Liver (tissue), 9 donors: ENCODE measurements around the gene EPB41L2. TPM values are rescaled to one million over a fixed set of nuclear protein-coding genes. Genes with fewer than 3 reads are reported as not detected.
"Not testable (repeated sequence)": the region's sequence is repeated elsewhere in the genome, so short reads cannot be mapped to it uniquely, and the experiment has no call there.

Experiments used
- DNase-seq: peaks from one replicate; pipeline ENCODE4 v3.0.0-alpha.2; 2017; ENCODE audit warnings: low spot score
- H3K27ac ChIP-seq, 2 donors: one replicate each; pipeline ENCODE4 v1.7.0; 2013; ENCODE audit warnings: inconsistent platforms in 2 of 2, low read length in 2 of 2, control low read depth in 1 of 2, low read depth in 1 of 2, mild to moderate bottlenecking in 1 of 2
- H3K27me3 ChIP-seq, 4 donors: one replicate each; pipeline versions ENCODE4 v1.6.1 to v1.7.0; 2013; ENCODE audit warnings: low read length in 3 of 4, inconsistent platforms in 1 of 4, mild to moderate bottlenecking in 1 of 4, moderate library complexity in 1 of 4; ENCODE audit not compliant: control insufficient read depth in 4 of 4, insufficient read depth in 4 of 4
- H3K36me3 ChIP-seq, 4 donors: one replicate each; pipeline versions ENCODE4 v1.6.1 to v1.7.0; 2013; ENCODE audit warnings: low read length in 3 of 4, mild to moderate bottlenecking in 3 of 4, low read depth in 1 of 4, moderate library complexity in 1 of 4; ENCODE audit not compliant: control insufficient read depth in 4 of 4, insufficient read depth in 3 of 4
- H3K4me1 ChIP-seq, 4 donors: one replicate each; pipeline versions ENCODE4 v1.6.1 to v1.7.0; 2013; ENCODE audit warnings: low read length in 3 of 4, mild to moderate bottlenecking in 3 of 4, moderate library complexity in 1 of 4; ENCODE audit not compliant: control insufficient read depth in 4 of 4, insufficient read depth in 4 of 4
- H3K4me3 ChIP-seq, 3 donors: one replicate each; pipeline versions ENCODE4 v1.6.1 to v1.7.0; 2013; ENCODE audit warnings: low read length in 3 of 3, control low read depth in 1 of 3, low read depth in 1 of 3, mild to moderate bottlenecking in 1 of 3
- H3K9ac ChIP-seq, 2 donors: one replicate each; pipeline ENCODE4 v1.7.0; 2013; ENCODE audit warnings: low read length in 2 of 2, mild to moderate bottlenecking in 2 of 2, moderate library complexity in 2 of 2, control low read depth in 1 of 2, low read depth in 1 of 2
- H3K9me3 ChIP-seq, 4 donors: one replicate each; pipeline versions ENCODE4 v1.6.1 to v1.7.0; 2013; ENCODE audit warnings: low read length in 3 of 4; ENCODE audit not compliant: control insufficient read depth in 4 of 4
- CTCF ChIP-seq: fragments of 150-350 bp; IDR thresholded peaks from 2 replicates; pipeline ENCODE4 v1.5.1; 2017; ENCODE audit warnings: improper control_type of control experiment, low read depth, low read length; ENCODE audit not compliant: missing input control
- EGR1 ChIP-seq, 2 donors: IDR thresholded peaks; 2 replicates each; pipeline ENCODE4 v1.6.1; 2016 to 2018; ENCODE audit warnings: antibody characterized with exemption in 2 of 2, low read depth in 2 of 2
- FOXA1 ChIP-seq: IDR thresholded peaks from 2 replicates; pipeline ENCODE4 v1.6.1; 2016; ENCODE audit warnings: antibody characterized with exemption
- FOXA2 ChIP-seq: IDR thresholded peaks from 2 replicates; pipeline ENCODE4 v1.6.1; 2016; ENCODE audit warnings: antibody characterized with exemption
- GABPA ChIP-seq, 2 donors: IDR thresholded peaks in 1 of 2; conservative IDR thresholded peaks in 1 of 2; 2 replicates each; pipeline ENCODE4 v1.6.1; 2016; ENCODE audit warnings: antibody characterized with exemption in 2 of 2, mild to moderate bottlenecking in 1 of 2, moderate library complexity in 1 of 2
- HNF4A ChIP-seq, 2 donors: conservative IDR thresholded peaks; 2 replicates each; pipeline ENCODE4 v1.6.1; 2016; ENCODE audit warnings: antibody characterized with exemption in 2 of 2, mild to moderate bottlenecking in 2 of 2
- HNF4G ChIP-seq: IDR thresholded peaks from 2 replicates; pipeline ENCODE4 v1.6.1; 2016; ENCODE audit warnings: antibody characterized with exemption
- JUND ChIP-seq, 2 donors: IDR thresholded peaks; 2 replicates each; pipeline ENCODE4 v1.6.1; 2016; ENCODE audit warnings: antibody characterized with exemption in 2 of 2
- MAX ChIP-seq: IDR thresholded peaks from 2 replicates; pipeline ENCODE4 v1.6.1; 2016; ENCODE audit warnings: antibody characterized with exemption
- NR2F2 ChIP-seq: IDR thresholded peaks from 2 replicates; pipeline ENCODE4 v1.6.1; 2016; ENCODE audit warnings: antibody characterized with exemption
- RAD21 ChIP-seq, 2 donors: IDR thresholded peaks; 2 replicates each; pipeline ENCODE4 v1.6.1; 2016; ENCODE audit warnings: antibody characterized with exemption in 2 of 2, mild to moderate bottlenecking in 2 of 2
- REST ChIP-seq: IDR thresholded peaks from 2 replicates; pipeline ENCODE4 v1.6.1; 2016; ENCODE audit warnings: antibody characterized with exemption, mild to moderate bottlenecking
- RXRA ChIP-seq, 2 donors: IDR thresholded peaks; 2 replicates each; pipeline ENCODE4 v1.6.1; 2017 to 2018; ENCODE audit warnings: antibody characterized with exemption in 2 of 2, mild to moderate bottlenecking in 1 of 2
- SP1 ChIP-seq: IDR thresholded peaks from 2 replicates; pipeline ENCODE4 v1.6.1; 2018; ENCODE audit warnings: antibody characterized with exemption, mild to moderate bottlenecking
- TAF1 ChIP-seq: conservative IDR thresholded peaks from 2 replicates; pipeline ENCODE4 v1.6.1; 2016; ENCODE audit warnings: antibody characterized with exemption, mild to moderate bottlenecking
- YY1 ChIP-seq: IDR thresholded peaks from 2 replicates; pipeline ENCODE4 v1.6.1; 2016; ENCODE audit warnings: antibody characterized with exemption, mild to moderate bottlenecking
- WGBS: extraction: QIAGEN DNeasy Blood & Tissue Kit; methylation state at CpG from one replicate; pipeline ENCODE4 v1.1.7; 2013; 5-methylcytosine and 5-hydroxymethylcytosine counted together
- polyA plus RNA-seq, 2 donors: library from polyadenylated mRNA; stranded (reverse) in 1 of 2; unstranded in 1 of 2; fragments of 200-250 nt in 1 of 2; fragments of >200 nt in 1 of 2; fragmentation: Nextera tagmentation in 1 of 2; extraction: Ambion mirVana in 1 of 2; gene quantifications; one replicate each; pipeline versions ENCODE4 v1.2.1 to v1.2.3, GENCODE V29; 2013 to 2015
- total RNA-seq, 2 donors: library from RNA; depleted of rRNA; stranded (reverse); fragments of >200 nt; gene quantifications; one replicate each; pipeline ENCODE4 v1.2.3, GENCODE V29; 2014
- TF ChIP-seq, protein P1 (sequence below): IDR thresholded peaks from 2 replicates; pipeline ENCODE4 v1.6.1; 2016; ENCODE audit warnings: antibody characterized with exemption
- TF ChIP-seq, protein P2 (sequence below): IDR thresholded peaks from 2 replicates; pipeline ENCODE4 v1.6.1; 2016; ENCODE audit warnings: antibody characterized with exemption
- donor health status: healthy.
- donor health status: healthy.
- donor health status: healthy.
- donor health status: healthy.
- donor health status: healthy.

The EPB41L2 gene
- total and polyA plus RNA-seq, 4 donors, result 10.0 to 43.3 (median 18.7) TPM

DNA sequence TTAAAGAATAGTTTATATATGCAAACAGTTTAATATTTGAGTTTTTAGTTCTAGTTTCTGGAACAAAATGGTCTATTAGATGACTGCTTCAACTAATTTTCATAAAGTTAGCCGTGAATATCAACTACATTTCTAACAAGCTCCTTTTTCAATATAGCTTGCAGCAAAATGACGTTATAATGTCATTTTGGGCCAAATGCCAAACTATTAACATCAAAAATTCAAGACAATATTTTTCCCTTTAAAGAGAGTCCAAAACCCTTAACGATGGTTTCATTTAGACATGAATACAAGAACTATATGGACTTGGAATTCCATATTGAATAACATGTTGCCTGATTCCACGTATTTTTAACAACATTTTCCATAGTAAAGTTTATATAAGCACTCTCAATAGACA is 144.9 kb downstream of the EPB41L2 start:
- no peaks in the 10 kb centered on the region for H3K4me1 ChIP-seq
- WGBS, result 80% methylated on average over 4 of the region's 4 CpGs
- H3K27me3 ChIP-seq, result no peaks in the 10 kb centered on the region
- H3K4me3 ChIP-seq, result no peak overlapping the region
- no peak overlapping the region for H3K9ac ChIP-seq
- no peak overlapping the region for H3K27ac ChIP-seq
- H3K36me3 ChIP-seq, result no peaks in the 10 kb centered on the region
- H3K9me3 ChIP-seq, result no peaks in the 10 kb centered on the region
- no peak for DNase-seq
- TF ChIP-seq EGR1 (IDR thresholded peaks at IDR 0.05; ENCODE audit: low read depth in 2 of 2) (no peak), HNF4G (no peak), FOXA2 (no peak), SP1 (no peak), RAD21 (IDR thresholded peaks at IDR 0.05) (no peak), FOXA1 (no peak), TAF1 (no peak), REST (no peak), YY1 (no peak), HNF4A (conservative IDR thresholded peaks at IDR 0.05) (no peak), JUND (IDR thresholded peaks at IDR 0.05) (no peak), RXRA (IDR thresholded peaks at IDR 0.05) (no peak), NR2F2 (no peak), MAX (no peak), CTCF (no peak), GABPA (IDR thresholded peaks at IDR 0.05 in 1 of 2, conservative IDR thresholded peaks at IDR 0.05 in 1 of 2) (no peak)
- TF ChIP-seq, protein P1, sequence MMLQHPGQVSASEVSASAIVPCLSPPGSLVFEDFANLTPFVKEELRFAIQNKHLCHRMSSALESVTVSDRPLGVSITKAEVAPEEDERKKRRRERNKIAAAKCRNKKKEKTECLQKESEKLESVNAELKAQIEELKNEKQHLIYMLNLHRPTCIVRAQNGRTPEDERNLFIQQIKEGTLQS, result no peak
- TF ChIP-seq, protein P2, sequence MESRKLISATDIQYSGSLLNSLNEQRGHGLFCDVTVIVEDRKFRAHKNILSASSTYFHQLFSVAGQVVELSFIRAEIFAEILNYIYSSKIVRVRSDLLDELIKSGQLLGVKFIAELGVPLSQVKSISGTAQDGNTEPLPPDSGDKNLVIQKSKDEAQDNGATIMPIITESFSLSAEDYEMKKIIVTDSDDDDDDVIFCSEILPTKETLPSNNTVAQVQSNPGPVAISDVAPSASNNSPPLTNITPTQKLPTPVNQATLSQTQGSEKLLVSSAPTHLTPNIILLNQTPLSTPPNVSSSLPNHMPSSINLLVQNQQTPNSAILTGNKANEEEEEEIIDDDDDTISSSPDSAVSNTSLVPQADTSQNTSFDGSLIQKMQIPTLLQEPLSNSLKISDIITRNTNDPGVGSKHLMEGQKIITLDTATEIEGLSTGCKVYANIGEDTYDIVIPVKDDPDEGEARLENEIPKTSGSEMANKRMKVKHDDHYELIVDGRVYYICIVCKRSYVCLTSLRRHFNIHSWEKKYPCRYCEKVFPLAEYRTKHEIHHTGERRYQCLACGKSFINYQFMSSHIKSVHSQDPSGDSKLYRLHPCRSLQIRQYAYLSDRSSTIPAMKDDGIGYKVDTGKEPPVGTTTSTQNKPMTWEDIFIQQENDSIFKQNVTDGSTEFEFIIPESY, result no peak

DNA sequence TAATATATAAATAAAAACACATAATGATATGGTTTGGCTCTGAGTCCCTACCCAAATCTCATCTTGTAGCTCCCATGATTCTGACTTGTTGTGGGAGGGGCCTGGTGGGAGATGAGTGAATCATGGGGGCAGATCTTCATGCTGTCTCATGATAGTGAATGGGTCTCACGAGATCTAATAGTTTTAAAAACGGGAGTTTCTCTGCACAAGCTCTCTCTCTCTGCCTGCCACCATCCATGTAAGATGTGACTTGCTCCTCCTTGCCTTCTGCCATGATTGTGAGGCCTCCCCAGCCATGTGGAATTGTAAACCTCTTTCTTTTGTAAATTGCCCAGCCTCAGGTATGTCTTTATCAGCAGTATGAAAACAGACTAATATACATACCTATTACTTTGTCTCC is 147.4 kb downstream of the EPB41L2 start:
- WGBS, result 96% methylated on average over 2 of the region's 2 CpGs
- H3K27me3 ChIP-seq, H3K9me3 ChIP-seq, H3K9ac ChIP-seq, DNase-seq, H3K36me3 ChIP-seq, H3K4me1 ChIP-seq, H3K27ac ChIP-seq, H3K4me3 ChIP-seq: not testable (repeated sequence)
